ENCODE results near the gene WFIKKN1. TPM values are rescaled to one million over a fixed set of nuclear protein-coding genes. Genes with fewer than 3 reads are reported as not detected.

WFIKKN1 gene
- total and polyA plus RNA-seq, 2 of the 13 experiments (the other 11 are each of a cell fraction or from before 2014, with no cell fraction given), result 1.7 to 4.9 TPM

- TF ChIP-seq, protein P1, sequence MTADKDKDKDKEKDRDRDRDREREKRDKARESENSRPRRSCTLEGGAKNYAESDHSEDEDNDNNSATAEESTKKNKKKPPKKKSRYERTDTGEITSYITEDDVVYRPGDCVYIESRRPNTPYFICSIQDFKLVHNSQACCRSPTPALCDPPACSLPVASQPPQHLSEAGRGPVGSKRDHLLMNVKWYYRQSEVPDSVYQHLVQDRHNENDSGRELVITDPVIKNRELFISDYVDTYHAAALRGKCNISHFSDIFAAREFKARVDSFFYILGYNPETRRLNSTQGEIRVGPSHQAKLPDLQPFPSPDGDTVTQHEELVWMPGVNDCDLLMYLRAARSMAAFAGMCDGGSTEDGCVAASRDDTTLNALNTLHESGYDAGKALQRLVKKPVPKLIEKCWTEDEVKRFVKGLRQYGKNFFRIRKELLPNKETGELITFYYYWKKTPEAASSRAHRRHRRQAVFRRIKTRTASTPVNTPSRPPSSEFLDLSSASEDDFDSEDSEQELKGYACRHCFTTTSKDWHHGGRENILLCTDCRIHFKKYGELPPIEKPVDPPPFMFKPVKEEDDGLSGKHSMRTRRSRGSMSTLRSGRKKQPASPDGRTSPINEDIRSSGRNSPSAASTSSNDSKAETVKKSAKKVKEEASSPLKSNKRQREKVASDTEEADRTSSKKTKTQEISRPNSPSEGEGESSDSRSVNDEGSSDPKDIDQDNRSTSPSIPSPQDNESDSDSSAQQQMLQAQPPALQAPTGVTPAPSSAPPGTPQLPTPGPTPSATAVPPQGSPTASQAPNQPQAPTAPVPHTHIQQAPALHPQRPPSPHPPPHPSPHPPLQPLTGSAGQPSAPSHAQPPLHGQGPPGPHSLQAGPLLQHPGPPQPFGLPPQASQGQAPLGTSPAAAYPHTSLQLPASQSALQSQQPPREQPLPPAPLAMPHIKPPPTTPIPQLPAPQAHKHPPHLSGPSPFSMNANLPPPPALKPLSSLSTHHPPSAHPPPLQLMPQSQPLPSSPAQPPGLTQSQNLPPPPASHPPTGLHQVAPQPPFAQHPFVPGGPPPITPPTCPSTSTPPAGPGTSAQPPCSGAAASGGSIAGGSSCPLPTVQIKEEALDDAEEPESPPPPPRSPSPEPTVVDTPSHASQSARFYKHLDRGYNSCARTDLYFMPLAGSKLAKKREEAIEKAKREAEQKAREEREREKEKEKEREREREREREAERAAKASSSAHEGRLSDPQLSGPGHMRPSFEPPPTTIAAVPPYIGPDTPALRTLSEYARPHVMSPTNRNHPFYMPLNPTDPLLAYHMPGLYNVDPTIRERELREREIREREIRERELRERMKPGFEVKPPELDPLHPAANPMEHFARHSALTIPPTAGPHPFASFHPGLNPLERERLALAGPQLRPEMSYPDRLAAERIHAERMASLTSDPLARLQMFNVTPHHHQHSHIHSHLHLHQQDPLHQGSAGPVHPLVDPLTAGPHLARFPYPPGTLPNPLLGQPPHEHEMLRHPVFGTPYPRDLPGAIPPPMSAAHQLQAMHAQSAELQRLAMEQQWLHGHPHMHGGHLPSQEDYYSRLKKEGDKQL (CRISPR knock-in tag; IDR thresholded peaks at IDR 0.05; ENCODE audit: low read depth), result no peak
- no peak for TF ChIP-seq E2F5 (CRISPR knock-in tag; conservative IDR thresholded peaks at IDR 0.05)
- TF ChIP-seq ZNF329 (CRISPR knock-in tag; IDR thresholded peaks at IDR 0.05; ENCODE audit: low read depth), result no peak
- no peak for TF ChIP-seq ZNF709 (CRISPR knock-in tag; IDR thresholded peaks at IDR 0.05)
- TF ChIP-seq POLR2G (IDR thresholded peaks at IDR 0.05; ENCODE audit: low read depth, low read length), result peak; percentile 39
Measured at GRCh38 chr16:586645-587590, 43.9 kb upstream of the WFIKKN1 start (continued).
